WTC11 (cell line): ENCODE measurements around the gene KCNMA1. TPM values are rescaled to one million over a fixed set of nuclear protein-coding genes. Genes with fewer than 3 reads are reported as not detected.

ENCODE experiments used
- ATAC-seq: fragments of 200-7000 bp; cut with Tn5 transposase; 2 replicates; pipeline ENCODE4 v1.10.0; 2021; ENCODE audit warnings: mild to moderate bottlenecking, moderate library complexity
- Bru-seq: library from RNA; stranded (reverse); fragments of 400-500 nt; gene quantifications from one replicate; lab custom pipeline; 2021; lab: Mats Ljungman, UMichigan
- CTCF ChIA-PET: fragments of 300-600 bp; sonication (Branson Sonifier 250); formaldehyde crosslinking; loops from one replicate; lab custom pipeline; 2021; ENCODE audit warnings: antibody characterized with exemption; lab: Charles Lee
- POLR2A ChIA-PET: fragments of 350-600 bp; sonication (Branson Sonifier 250); formaldehyde crosslinking; loops from one replicate; lab custom pipeline; 2021; ENCODE audit warnings: antibody characterized with exemption; lab: Charles Lee
- DNase-seq: peaks from one replicate; pipeline ENCODE4 v3.0.0; 2021; ENCODE audit warnings: low spot score
- H3K27ac Mint-ChIP-seq: 2 replicates; pipeline ENCODE4 v1.8.0; 2021; ENCODE audit warnings: mixed read lengths
- H3K27me3 Mint-ChIP-seq: 2 replicates; pipeline ENCODE4 v1.8.0; 2021; ENCODE audit warnings: low read depth, mild to moderate bottlenecking, moderate library complexity, mixed read lengths
- H3K36me3 Mint-ChIP-seq: 2 replicates; pipeline ENCODE4 v1.8.0; 2021; ENCODE audit warnings: mixed read lengths
- H3K4me1 Mint-ChIP-seq: 2 replicates; pipeline ENCODE4 v1.8.0; 2022; ENCODE audit warnings: mixed read lengths
- H3K4me3 Mint-ChIP-seq: 2 replicates; pipeline ENCODE4 v1.8.0; 2021; ENCODE audit warnings: mild to moderate bottlenecking, moderate library complexity, mixed read lengths
- H3K9me3 Mint-ChIP-seq: 2 replicates; pipeline ENCODE4 v1.8.0; 2021; ENCODE audit warnings: mixed read lengths
- ATF1 ChIP-seq: sonication (generic); formaldehyde crosslinking; IDR thresholded peaks from 2 replicates; pipeline ENCODE4 v1.8.1; 2023; ENCODE audit warnings: mild to moderate bottlenecking, moderate library complexity, missing genetic modification reagents
- ATF6 ChIP-seq: sonication (generic); formaldehyde crosslinking; IDR thresholded peaks from 2 replicates; pipeline ENCODE4 v1.8.1; 2023; ENCODE audit warnings: mild to moderate bottlenecking, missing genetic modification reagents
- FOXK1 ChIP-seq: sonication (generic); formaldehyde crosslinking; IDR thresholded peaks from 2 replicates; pipeline ENCODE4 v1.8.0; 2022; ENCODE audit warnings: mild to moderate bottlenecking, moderate library complexity, missing genetic modification reagents
- KAT7 ChIP-seq: sonication (generic); formaldehyde crosslinking; IDR thresholded peaks from 2 replicates; pipeline ENCODE4 v1.8.1; 2023; ENCODE audit warnings: missing genetic modification reagents, mild to moderate bottlenecking, borderline replicate concordance
- NFATC4 ChIP-seq: fragments of 250-450 bp; sonication (Bioruptor Pico); IDR thresholded peaks from 2 replicates; pipeline ENCODE4 v1.9.0; 2021; ENCODE audit warnings: mild to moderate bottlenecking
- NFE2L1 ChIP-seq: sonication (generic); formaldehyde crosslinking; IDR thresholded peaks from 2 replicates; pipeline ENCODE4 v1.8.1; 2023; ENCODE audit warnings: missing genetic modification reagents
- NR1H2 ChIP-seq: sonication (generic); formaldehyde crosslinking; IDR thresholded peaks from 2 replicates; pipeline ENCODE4 v1.9.0; 2021; ENCODE audit warnings: mild to moderate bottlenecking, moderate library complexity, missing genetic modification reagents
- SMAD3 ChIP-seq: sonication (generic); formaldehyde crosslinking; IDR thresholded peaks from 2 replicates; pipeline ENCODE4 v1.8.0; 2022; ENCODE audit warnings: missing genetic modification reagents, mild to moderate bottlenecking, borderline replicate concordance
- SP1 ChIP-seq: sonication (generic); formaldehyde crosslinking; conservative IDR thresholded peaks from 2 replicates; pipeline ENCODE4 v1.8.1; 2022; ENCODE audit warnings: missing genetic modification reagents
- TEAD1 ChIP-seq: sonication (generic); formaldehyde crosslinking; IDR thresholded peaks from 2 replicates; pipeline ENCODE4 v1.8.0; 2022; ENCODE audit warnings: mild to moderate bottlenecking, missing genetic modification reagents
- TEAD4 ChIP-seq: sonication (generic); formaldehyde crosslinking; IDR thresholded peaks from 2 replicates; pipeline ENCODE4 v1.8.0; 2022; ENCODE audit warnings: mild to moderate bottlenecking, missing genetic modification reagents
- USF1 ChIP-seq: sonication (generic); formaldehyde crosslinking; IDR thresholded peaks from 2 replicates; pipeline ENCODE4 v1.8.0; 2022; ENCODE audit warnings: mild to moderate bottlenecking, missing genetic modification reagents
- ZBTB21 ChIP-seq: sonication (generic); formaldehyde crosslinking; IDR thresholded peaks from 2 replicates; pipeline ENCODE4 v1.8.1; 2023; ENCODE audit warnings: mild to moderate bottlenecking, missing genetic modification reagents, borderline replicate concordance
- ZNF138 ChIP-seq: sonication (generic); formaldehyde crosslinking; conservative IDR thresholded peaks from 2 replicates; pipeline ENCODE4 v1.8.1; 2022; ENCODE audit warnings: mild to moderate bottlenecking, moderate library complexity, missing genetic modification reagents
- ZNF263 ChIP-seq: sonication (generic); formaldehyde crosslinking; IDR thresholded peaks from 2 replicates; pipeline ENCODE4 v1.8.1; 2022; ENCODE audit warnings: low read depth, mild to moderate bottlenecking, moderate library complexity, missing genetic modification reagents
- ZNF396 ChIP-seq: fragments of 250-450 bp; sonication (Bioruptor Pico); IDR thresholded peaks from 2 replicates; pipeline ENCODE4 v1.8.0; 2021; ENCODE audit warnings: mild to moderate bottlenecking, moderate library complexity, borderline replicate concordance
- ZNF416 ChIP-seq: fragments of 250-450 bp; sonication (Bioruptor Pico); IDR thresholded peaks from 2 replicates; pipeline ENCODE4 v1.9.0; 2021; ENCODE audit warnings: mild to moderate bottlenecking, inconsistent platforms
- long read RNA-seq, 3 experiments: library from RNA in 1 of 3; library from capped mRNA in 1 of 3; library from polyadenylated mRNA in 1 of 3; unstranded in 2 of 3; stranded (forward) in 1 of 3; transcript quantifications; one replicate each; pipeline ENCODE4 v2.0.0, GENCODE V29; 2021
- total RNA-seq: library from RNA; stranded (reverse); gene quantifications from 3 replicates; pipeline ENCODE4 v1.2.3, GENCODE V29; 2021
- TF ChIP-seq, protein P1 (sequence below): fragments of 250-450 bp; sonication (Bioruptor Pico); IDR thresholded peaks from 2 replicates; pipeline ENCODE4 v1.8.0; 2021; ENCODE audit warnings: mild to moderate bottlenecking
- TF ChIP-seq, protein P2 (sequence below): sonication (generic); formaldehyde crosslinking; IDR thresholded peaks from 2 replicates; pipeline ENCODE4 v1.8.1; 2023; ENCODE audit warnings: mild to moderate bottlenecking, moderate library complexity, missing genetic modification reagents
- TF ChIP-seq, protein P3 (sequence below): sonication (generic); formaldehyde crosslinking; IDR thresholded peaks from 2 replicates; pipeline ENCODE4 v1.8.1; 2023; ENCODE audit warnings: mild to moderate bottlenecking, missing genetic modification reagents
- TF ChIP-seq, protein P4 (sequence below): fragments of 250-450 bp; sonication (Bioruptor Pico); IDR thresholded peaks from 2 replicates; pipeline ENCODE4 v1.9.0; 2021; ENCODE audit warnings: moderate library complexity, mild to moderate bottlenecking, inconsistent platforms, borderline replicate concordance
- TF ChIP-seq, protein P5 (sequence below): sonication (generic); formaldehyde crosslinking; IDR thresholded peaks from 2 replicates; pipeline ENCODE4 v1.8.0; 2023; ENCODE audit warnings: mild to moderate bottlenecking, missing genetic modification reagents

KCNMA1 gene
- total RNA-seq = 4.1 to 7.3 TPM (median 5.3 TPM) in 3 replicates
- percentile 38 among the genes with signal in this experiment for Bru-seq, nascent RNA
- long read RNA-seq, experiment 1, transcript KCNMA1-219 (2 exons, 2,963 nt) = major isoform, 7 of 27 reads
- long read RNA-seq, experiment 1, partial matches to known transcripts = 9 of 27 reads
- long read RNA-seq, experiment 1, other reads (novel, unspliced or antisense) = 8 of 27 reads
- long read RNA-seq, experiment 2, partial matches to known transcripts = 1 of 9 reads
- long read RNA-seq, experiment 2, other reads (novel, unspliced or antisense) = 3 of 9 reads
- long read RNA-seq, experiment 3 = 0 reads

DNA sequence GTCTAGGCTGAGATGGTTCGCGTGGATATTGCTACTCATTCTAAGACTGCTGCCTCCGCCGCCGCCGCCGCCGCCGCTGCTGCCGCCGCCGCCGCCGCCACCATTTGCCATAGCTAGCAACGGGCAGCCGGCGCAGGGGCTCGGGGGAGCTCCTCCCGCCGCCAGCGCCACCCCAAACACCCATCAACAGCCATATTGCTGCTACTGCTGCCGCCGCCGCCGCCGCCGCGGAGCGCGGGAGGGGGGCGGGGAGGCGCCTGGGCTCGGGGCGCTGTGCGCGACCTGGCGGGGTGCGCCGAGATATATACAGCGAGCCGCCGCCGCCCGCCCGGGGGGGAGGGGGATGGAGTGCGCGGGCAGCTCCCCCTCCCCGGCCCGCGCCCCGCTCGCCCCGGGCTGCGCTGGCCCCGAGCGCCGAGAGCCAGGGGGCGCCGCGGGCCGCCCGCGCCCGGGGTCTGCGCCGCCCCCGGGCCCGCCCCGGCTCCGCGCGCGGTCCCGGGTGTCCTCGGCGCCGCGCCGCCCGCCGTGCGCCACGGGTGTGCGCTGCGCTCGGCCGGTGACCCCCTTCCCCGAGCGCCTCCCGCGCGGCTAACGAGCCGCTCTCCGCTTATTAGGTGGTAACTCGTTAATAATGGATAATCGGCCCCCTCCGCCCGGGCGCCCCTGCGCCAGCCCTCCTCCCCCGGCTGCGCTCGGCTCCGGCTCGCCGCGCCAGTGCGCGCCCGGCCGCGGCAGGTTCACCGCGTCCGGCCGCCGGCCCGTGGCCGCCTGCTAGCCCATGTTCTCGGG lies at the start of gene KCNMA1:
KCNMA1 (minus strand) TSS at position 277 of the 789 bp plus-strand sequence.
- H3K9me3 Mint-ChIP-seq = no peaks in the 10 kb centered on the region
- ATAC-seq (peak; percentile 24), DNase-seq (peak; percentile 41)
- ChIA-PET POLR2A (no interaction called here), CTCF (interaction anchor here (1.0 to 6.5 kb wide), 9 partner anchors 9 to 472 kb away, joined by 4 to 50 read pairs (median 7); no protein-coding TSS in a partner anchor)
- H3K4me1 Mint-ChIP-seq = peaks cover 28% of the 10 kb centered on the region
- no peak within 1 kb of the TSS for H3K27ac Mint-ChIP-seq
- TF ChIP-seq USF1 (CRISPR knock-in tag) (no peak), TEAD1 (CRISPR knock-in tag) (no peak; the same call in 1 of the 2 replicates), NFE2L1 (CRISPR knock-in tag) (no peak), ZNF396 (CRISPR knock-in tag) (no peak), KAT7 (CRISPR knock-in tag) (peak; percentile 63; the same call in 1 of the 2 replicates), FOXK1 (CRISPR knock-in tag) (peak; percentile 42; the same call in 1 of the 2 replicates), SMAD3 (no peak), SP1 (CRISPR knock-in tag) (0 out of 2 replicates have a peak, but pooled peaks have one; percentile 22), ZNF416 (no peak), NFATC4 (no peak), ZNF263 (CRISPR knock-in tag) (peak; percentile 40; the same call in 1 of the 2 replicates), ATF1 (CRISPR knock-in tag) (no peak), ZBTB21 (CRISPR knock-in tag) (no peak), ZNF138 (CRISPR knock-in tag) (no peak)
- TF ChIP-seq, protein P1, sequence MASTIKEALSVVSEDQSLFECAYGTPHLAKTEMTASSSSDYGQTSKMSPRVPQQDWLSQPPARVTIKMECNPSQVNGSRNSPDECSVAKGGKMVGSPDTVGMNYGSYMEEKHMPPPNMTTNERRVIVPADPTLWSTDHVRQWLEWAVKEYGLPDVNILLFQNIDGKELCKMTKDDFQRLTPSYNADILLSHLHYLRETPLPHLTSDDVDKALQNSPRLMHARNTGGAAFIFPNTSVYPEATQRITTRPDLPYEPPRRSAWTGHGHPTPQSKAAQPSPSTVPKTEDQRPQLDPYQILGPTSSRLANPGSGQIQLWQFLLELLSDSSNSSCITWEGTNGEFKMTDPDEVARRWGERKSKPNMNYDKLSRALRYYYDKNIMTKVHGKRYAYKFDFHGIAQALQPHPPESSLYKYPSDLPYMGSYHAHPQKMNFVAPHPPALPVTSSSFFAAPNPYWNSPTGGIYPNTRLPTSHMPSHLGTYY (CRISPR knock-in tag) = no peak
- TF ChIP-seq, protein P2, sequence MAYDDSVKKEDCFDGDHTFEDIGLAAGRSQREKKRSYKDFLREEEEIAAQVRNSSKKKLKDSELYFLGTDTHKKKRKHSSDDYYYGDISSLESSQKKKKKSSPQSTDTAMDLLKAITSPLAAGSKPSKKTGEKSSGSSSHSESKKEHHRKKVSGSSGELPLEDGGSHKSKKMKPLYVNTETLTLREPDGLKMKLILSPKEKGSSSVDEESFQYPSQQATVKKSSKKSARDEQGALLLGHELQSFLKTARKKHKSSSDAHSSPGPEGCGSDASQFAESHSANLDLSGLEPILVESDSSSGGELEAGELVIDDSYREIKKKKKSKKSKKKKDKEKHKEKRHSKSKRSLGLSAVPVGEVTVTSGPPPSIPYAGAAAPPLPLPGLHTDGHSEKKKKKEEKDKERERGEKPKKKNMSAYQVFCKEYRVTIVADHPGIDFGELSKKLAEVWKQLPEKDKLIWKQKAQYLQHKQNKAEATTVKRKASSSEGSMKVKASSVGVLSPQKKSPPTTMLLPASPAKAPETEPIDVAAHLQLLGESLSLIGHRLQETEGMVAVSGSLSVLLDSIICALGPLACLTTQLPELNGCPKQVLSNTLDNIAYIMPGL = no peak; the same call in 1 of the 2 replicates
- TF ChIP-seq, protein P3, sequence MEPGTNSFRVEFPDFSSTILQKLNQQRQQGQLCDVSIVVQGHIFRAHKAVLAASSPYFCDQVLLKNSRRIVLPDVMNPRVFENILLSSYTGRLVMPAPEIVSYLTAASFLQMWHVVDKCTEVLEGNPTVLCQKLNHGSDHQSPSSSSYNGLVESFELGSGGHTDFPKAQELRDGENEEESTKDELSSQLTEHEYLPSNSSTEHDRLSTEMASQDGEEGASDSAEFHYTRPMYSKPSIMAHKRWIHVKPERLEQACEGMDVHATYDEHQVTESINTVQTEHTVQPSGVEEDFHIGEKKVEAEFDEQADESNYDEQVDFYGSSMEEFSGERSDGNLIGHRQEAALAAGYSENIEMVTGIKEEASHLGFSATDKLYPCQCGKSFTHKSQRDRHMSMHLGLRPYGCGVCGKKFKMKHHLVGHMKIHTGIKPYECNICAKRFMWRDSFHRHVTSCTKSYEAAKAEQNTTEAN (CRISPR knock-in tag) = no peak
- H3K36me3 Mint-ChIP-seq = no peaks in the 10 kb centered on the region
- peaks cover 79% of the 10 kb centered on the region for H3K27me3 Mint-ChIP-seq
- H3K4me3 Mint-ChIP-seq = peak within 1 kb of the TSS; percentile 98

DNA sequence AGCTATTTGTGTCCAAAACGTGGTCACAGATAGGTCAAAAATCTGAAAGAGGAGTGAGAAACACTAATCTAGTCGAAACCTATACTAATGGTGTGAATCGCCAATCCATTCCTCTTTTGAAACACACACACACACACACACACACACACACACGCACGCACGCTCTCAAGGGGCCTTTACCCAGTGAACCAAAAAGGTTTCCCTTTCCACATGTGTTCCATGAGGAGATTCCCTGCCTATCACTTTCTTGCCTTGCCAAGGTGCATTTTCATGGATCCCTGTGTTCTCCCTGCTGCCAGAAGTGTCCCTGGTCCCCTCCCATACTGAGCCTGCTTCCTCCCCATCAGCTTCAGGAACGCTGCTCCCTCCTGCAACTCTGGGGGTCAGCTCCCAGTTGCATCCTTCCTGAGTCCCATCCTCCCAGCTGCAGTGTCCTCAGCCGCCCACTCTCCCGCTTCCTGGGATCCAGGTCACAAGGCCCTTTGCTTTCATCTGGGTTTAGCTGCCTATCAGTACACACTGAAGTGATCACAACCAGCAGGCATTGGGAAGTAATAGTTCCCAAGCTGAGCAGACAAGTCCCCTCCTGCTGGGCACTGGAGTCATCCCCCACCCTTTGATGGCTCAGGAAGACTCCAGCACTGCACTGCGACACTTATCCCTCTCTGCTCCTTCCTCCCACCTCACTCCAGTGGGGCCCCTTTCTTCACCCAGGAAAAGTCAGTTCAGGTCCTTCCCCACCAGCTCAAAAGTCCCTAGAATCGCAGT lies 49.2 kb upstream of the KCNMA1 start:
- peak; percentile 10; the same call in 1 of the 2 replicates for ATAC-seq
- POLR2A ChIA-PET = no interaction called here
- H3K9me3 Mint-ChIP-seq = no peaks in the 10 kb centered on the region
- CTCF ChIA-PET = interaction anchor here (0.6 to 4.7 kb wide), 5 partner anchors 13 to 33 kb away, joined by 3 to 62 read pairs (median 4); no protein-coding TSS in a partner anchor
- no peaks in the 10 kb centered on the region for H3K27me3 Mint-ChIP-seq
- H3K4me3 Mint-ChIP-seq = no peak overlapping the region
- H3K27ac Mint-ChIP-seq = no peak overlapping the region
- no peaks in the 10 kb centered on the region for H3K36me3 Mint-ChIP-seq
- peaks cover 29% of the 10 kb centered on the region for H3K4me1 Mint-ChIP-seq
- no peak for DNase-seq
- TF ChIP-seq ATF6 (CRISPR knock-in tag) (no peak), TEAD4 (CRISPR knock-in tag) (no peak), NR1H2 (CRISPR knock-in tag) (no peak)
- TF ChIP-seq, protein P4, sequence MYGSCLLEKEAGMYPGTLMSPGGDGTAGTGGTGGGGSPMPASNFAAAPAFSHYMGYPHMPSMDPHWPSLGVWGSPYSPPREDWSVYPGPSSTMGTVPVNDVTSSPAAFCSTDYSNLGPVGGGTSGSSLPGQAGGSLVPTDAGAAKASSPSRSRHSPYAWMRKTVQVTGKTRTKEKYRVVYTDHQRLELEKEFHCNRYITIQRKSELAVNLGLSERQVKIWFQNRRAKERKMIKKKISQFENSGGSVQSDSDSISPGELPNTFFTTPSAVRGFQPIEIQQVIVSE = no peak
- TF ChIP-seq, protein P5, sequence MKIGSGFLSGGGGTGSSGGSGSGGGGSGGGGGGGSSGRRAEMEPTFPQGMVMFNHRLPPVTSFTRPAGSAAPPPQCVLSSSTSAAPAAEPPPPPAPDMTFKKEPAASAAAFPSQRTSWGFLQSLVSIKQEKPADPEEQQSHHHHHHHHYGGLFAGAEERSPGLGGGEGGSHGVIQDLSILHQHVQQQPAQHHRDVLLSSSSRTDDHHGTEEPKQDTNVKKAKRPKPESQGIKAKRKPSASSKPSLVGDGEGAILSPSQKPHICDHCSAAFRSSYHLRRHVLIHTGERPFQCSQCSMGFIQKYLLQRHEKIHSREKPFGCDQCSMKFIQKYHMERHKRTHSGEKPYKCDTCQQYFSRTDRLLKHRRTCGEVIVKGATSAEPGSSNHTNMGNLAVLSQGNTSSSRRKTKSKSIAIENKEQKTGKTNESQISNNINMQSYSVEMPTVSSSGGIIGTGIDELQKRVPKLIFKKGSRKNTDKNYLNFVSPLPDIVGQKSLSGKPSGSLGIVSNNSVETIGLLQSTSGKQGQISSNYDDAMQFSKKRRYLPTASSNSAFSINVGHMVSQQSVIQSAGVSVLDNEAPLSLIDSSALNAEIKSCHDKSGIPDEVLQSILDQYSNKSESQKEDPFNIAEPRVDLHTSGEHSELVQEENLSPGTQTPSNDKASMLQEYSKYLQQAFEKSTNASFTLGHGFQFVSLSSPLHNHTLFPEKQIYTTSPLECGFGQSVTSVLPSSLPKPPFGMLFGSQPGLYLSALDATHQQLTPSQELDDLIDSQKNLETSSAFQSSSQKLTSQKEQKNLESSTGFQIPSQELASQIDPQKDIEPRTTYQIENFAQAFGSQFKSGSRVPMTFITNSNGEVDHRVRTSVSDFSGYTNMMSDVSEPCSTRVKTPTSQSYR (CRISPR knock-in tag) = no peak
